Esophagus muscularis mucosa (tissue), 4 donors: ENCODE results near the gene OTX1. TPM values are rescaled to one million over a fixed set of nuclear protein-coding genes. Genes with fewer than 3 reads are reported as not detected.

ENCODE experiments used
- DNase-seq: peaks from one replicate; pipeline ENCODE4 v3.0.0-alpha.2; 2017; ENCODE audit errors: extremely low spot score
- H3K27ac ChIP-seq, 4 donors: fragments of 200-600 bp; sonication (generic); replicated peaks in 1 of 4; 1 replicate in 3 of 4; 2 replicates in 1 of 4; pipeline ENCODE4 v1.5.1; 2016 to 2019; ENCODE audit warnings: mild to moderate bottlenecking in 1 of 4
- H3K27me3 ChIP-seq, 4 donors: fragments of 200-600 bp; sonication (generic); one replicate each; pipeline versions ENCODE4 v1.5.1 to v1.6.0; 2016 to 2019
- H3K36me3 ChIP-seq, 4 donors: fragments of 200-600 bp; sonication (generic); one replicate each; pipeline ENCODE4 v1.5.1; 2016 to 2019
- H3K4me1 ChIP-seq, 4 donors: fragments of 200-600 bp; sonication (generic); one replicate each; pipeline ENCODE4 v1.5.1; 2016 to 2019
- H3K4me3 ChIP-seq, 4 donors: fragments of 200-600 bp; sonication (generic); 1 replicate in 2 of 4; 2 replicates in 2 of 4; pipeline ENCODE4 v1.5.1; 2016 to 2019; ENCODE audit warnings: mild to moderate bottlenecking in 4 of 4, moderate library complexity in 1 of 4
- H3K9me3 ChIP-seq, 4 donors: fragments of 200-600 bp; sonication (generic); 1 replicate in 3 of 4; 2 replicates in 1 of 4; pipeline ENCODE4 v1.5.1; 2016 to 2019
- CTCF ChIP-seq, 3 experiments: fragments of 200-600 bp in 2 of 3; fragments of 450-650 bp in 1 of 3; sonication (generic) in 2 of 3; IDR thresholded peaks; one replicate each; pipeline ENCODE4 v1.5.1; 2017 to 2019; ENCODE audit warnings: antibody characterized with exemption in 3 of 3, mild to moderate bottlenecking in 2 of 3, moderate library complexity in 1 of 3
- EP300 ChIP-seq: sonication (generic); formaldehyde crosslinking; IDR thresholded peaks from one replicate; pipeline ENCODE4 v1.6.1; 2017; ENCODE audit warnings: antibody characterized with exemption
- POLR2A ChIP-seq: fragments of 450-650 bp; IDR thresholded peaks from one replicate; pipeline ENCODE4 v1.6.1; 2017; ENCODE audit warnings: antibody characterized with exemption, moderate library complexity, mild to moderate bottlenecking, low read depth
- POLR2AphosphoS5 ChIP-seq, 2 donors: sonication (generic); formaldehyde crosslinking; IDR thresholded peaks; one replicate each; pipeline ENCODE4 v1.6.1; 2017; ENCODE audit warnings: antibody characterized with exemption in 2 of 2
- WGBS: methylation state at CpG from one replicate; pipeline ENCODE4 v1.1.5; 2018; 5-methylcytosine and 5-hydroxymethylcytosine counted together
- intact Hi-C: fragments of 100-400 bp; cut with DNase I; formaldehyde crosslinking; loops from one replicate; pipeline ENCODE4 v1.15.1; 2023
- total RNA-seq, 4 donors: library from RNA; depleted of rRNA; stranded (reverse); fragments of >200 nt; gene quantifications; one replicate each; pipeline versions ENCODE4 v1.1.0 to v1.2.1, GENCODE V29; 2016

OTX1 gene
- total RNA-seq, 4 donors from 2014 or later = 0.26 TPM; not detected in 3

GRCh38 chr2:63101954-63102353 lies 51.3 kb downstream of the OTX1 start:
- no peak overlapping the region for H3K4me3 ChIP-seq
- intact Hi-C loops = no loop called here
- no peaks in the 10 kb centered on the region for H3K4me1 ChIP-seq
- no peak for TF ChIP-seq POLR2A
- no peak for DNase-seq
- H3K9me3 ChIP-seq = peaks cover 0 to 50% (median 27%) of the 10 kb centered on the region in 4 donors
- no peaks in the 10 kb centered on the region for H3K36me3 ChIP-seq
- H3K27me3 ChIP-seq = no peaks in the 10 kb centered on the region
- WGBS = 83% methylated on average over 2 of the region's 2 CpGs
- no peak overlapping the region for H3K27ac ChIP-seq

GRCh38 chr2:63104482-63104881 lies 53.9 kb downstream of the OTX1 start:
- no peak for DNase-seq
- no peak overlapping the region for H3K4me3 ChIP-seq
- TF ChIP-seq CTCF (IDR thresholded peaks at IDR 0.05) (no peak), POLR2AphosphoS5 (IDR thresholded peaks at IDR 0.05) (no peak), POLR2A (no peak), EP300 (no peak)
- no peaks in the 10 kb centered on the region for H3K4me1 ChIP-seq
- H3K36me3 ChIP-seq = no peaks in the 10 kb centered on the region
- peaks cover 0 to 50% (median 27%) of the 10 kb centered on the region in 4 donors for H3K9me3 ChIP-seq
- no peaks in the 10 kb centered on the region for H3K27me3 ChIP-seq
- intact Hi-C loops = no loop called here
- H3K27ac ChIP-seq = no peak overlapping the region
- WGBS = 96% methylated on average over 1 of the region's 1 CpG
